MCF 10A (cell line): Measurements from ENCODE around the gene TBC1D24. TPM values are rescaled to one million over a fixed set of nuclear protein-coding genes. Genes with fewer than 3 reads are reported as not detected.

Source experiments
- BruUV-seq: library from RNA; stranded (reverse); fragments of 400-500 nt; replicated peaks from 2 replicates; lab custom pipeline; 2021; lab: Mats Ljungman, UMichigan
- CTCF ChIA-PET: fragments of 300-600 bp; sonication (Branson Sonifier 250); formaldehyde crosslinking; extraction: SDS; loops from one replicate; lab custom pipeline; 2021; ENCODE audit warnings: antibody characterized with exemption, inconsistent platforms; lab: Yijun Ruan, JAX
- POLR2A ChIA-PET: fragments of 300-600, 350-650 bp; sonication (Branson Sonifier 250); formaldehyde crosslinking; extraction: SDS; loops from one replicate; lab custom pipeline; 2020; ENCODE audit warnings: antibody characterized with exemption, inconsistent platforms; lab: Yijun Ruan, JAX
- DNase-seq: peaks from one replicate; pipeline ENCODE4 v3.0.0-alpha.2; 2018; ENCODE audit not compliant: unreplicated experiment
- H3K27ac Mint-ChIP-seq: one replicate; pipeline ENCODE4 v1.8.0; 2022; ENCODE audit warnings: mild to moderate bottlenecking, low read depth, mixed read lengths; ENCODE audit not compliant: unreplicated experiment
- H3K27me3 Mint-ChIP-seq: one replicate; pipeline ENCODE4 v1.8.0; 2022; ENCODE audit warnings: mixed read lengths; ENCODE audit not compliant: insufficient read depth, unreplicated experiment
- H3K36me3 Mint-ChIP-seq: one replicate; pipeline ENCODE4 v1.8.0; 2022; ENCODE audit warnings: mild to moderate bottlenecking, moderate library complexity, mixed read lengths; ENCODE audit not compliant: insufficient read depth, unreplicated experiment
- H3K4me1 Mint-ChIP-seq: one replicate; pipeline ENCODE4 v1.8.0; 2022; ENCODE audit warnings: mixed read lengths; ENCODE audit not compliant: insufficient read depth, unreplicated experiment
- H3K4me3 Mint-ChIP-seq: one replicate; pipeline ENCODE4 v1.8.0; 2022; ENCODE audit warnings: mild to moderate bottlenecking, moderate library complexity, mixed read lengths; ENCODE audit not compliant: unreplicated experiment
- H3K9me3 Mint-ChIP-seq: one replicate; pipeline ENCODE4 v1.8.0; 2022; ENCODE audit warnings: mixed read lengths; ENCODE audit not compliant: unreplicated experiment
- intact Hi-C: fragments of 100-400 bp; cut with micrococcal nuclease; formaldehyde crosslinking; loops from 2 replicates; pipeline ENCODE4 v1.14.1; 2022
- total RNA-seq: library from RNA; stranded (reverse); gene quantifications from 2 replicates; pipeline ENCODE4 v1.2.3, GENCODE V29; 2022
- TF ChIP-seq, protein P1 (sequence below): fragments of 200-600 bp; IDR thresholded peaks from one replicate; pipeline ENCODE4 v1.8.0; 2022; ENCODE audit warnings: antibody characterized with exemption, mild to moderate bottlenecking; ENCODE audit not compliant: unreplicated experiment

Gene TBC1D24
- total RNA-seq, 1 experiment from 2014 or later = 8.1 TPM

DNA sequence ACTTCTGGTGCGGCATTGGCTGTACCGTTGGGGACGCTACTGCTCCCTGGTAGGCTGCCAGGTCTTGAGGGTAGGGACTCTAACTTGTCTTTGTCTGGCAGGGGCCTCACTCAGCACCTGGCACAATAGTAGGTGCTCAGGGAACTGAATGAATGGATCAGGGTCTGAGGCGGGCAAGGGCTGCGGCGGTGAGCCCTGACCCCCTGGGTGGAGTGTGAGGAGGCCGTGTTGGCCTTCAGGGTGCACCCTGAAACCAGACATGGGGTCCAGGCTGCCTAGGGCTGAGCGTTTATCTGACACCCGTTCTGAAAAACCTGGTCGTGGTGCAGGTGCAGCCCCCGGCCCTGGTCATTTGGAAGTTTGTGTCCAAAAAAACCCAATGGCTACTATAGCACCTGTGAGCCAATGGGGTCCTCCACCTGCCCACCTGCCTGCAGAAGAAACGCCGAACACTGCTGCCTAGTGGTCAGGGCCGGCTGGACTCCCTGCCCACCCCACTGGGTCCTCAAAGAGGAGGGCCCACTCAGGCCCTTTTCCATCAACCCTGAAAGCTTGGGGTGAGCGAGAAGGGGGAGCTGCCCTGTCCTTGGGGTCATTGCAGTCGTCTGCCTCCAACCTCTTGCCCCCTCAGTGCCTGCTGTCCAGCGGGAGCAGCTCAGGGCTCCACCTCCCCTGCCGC lies 33.9 kb downstream of the TBC1D24 start:
- Mint-ChIP-seq H3K27ac (no peak overlapping the region), H3K4me1 (peaks cover 6% of the 10 kb centered on the region), H3K4me3 (no peak overlapping the region), H3K9me3 (no peaks in the 10 kb centered on the region), H3K36me3 (no peaks in the 10 kb centered on the region), H3K27me3 (no peaks in the 10 kb centered on the region)
- intact Hi-C loops = no loop called here
- ChIA-PET POLR2A (no interaction called here), CTCF (interaction anchor here (1.3 kb wide), 1 partner anchor 169 kb away, joined by 4 read pairs; the partner anchor contains the start of gene ABCA3)
- no TSS peak for BruUV-seq
- no peak for DNase-seq
- TF ChIP-seq, protein P1, sequence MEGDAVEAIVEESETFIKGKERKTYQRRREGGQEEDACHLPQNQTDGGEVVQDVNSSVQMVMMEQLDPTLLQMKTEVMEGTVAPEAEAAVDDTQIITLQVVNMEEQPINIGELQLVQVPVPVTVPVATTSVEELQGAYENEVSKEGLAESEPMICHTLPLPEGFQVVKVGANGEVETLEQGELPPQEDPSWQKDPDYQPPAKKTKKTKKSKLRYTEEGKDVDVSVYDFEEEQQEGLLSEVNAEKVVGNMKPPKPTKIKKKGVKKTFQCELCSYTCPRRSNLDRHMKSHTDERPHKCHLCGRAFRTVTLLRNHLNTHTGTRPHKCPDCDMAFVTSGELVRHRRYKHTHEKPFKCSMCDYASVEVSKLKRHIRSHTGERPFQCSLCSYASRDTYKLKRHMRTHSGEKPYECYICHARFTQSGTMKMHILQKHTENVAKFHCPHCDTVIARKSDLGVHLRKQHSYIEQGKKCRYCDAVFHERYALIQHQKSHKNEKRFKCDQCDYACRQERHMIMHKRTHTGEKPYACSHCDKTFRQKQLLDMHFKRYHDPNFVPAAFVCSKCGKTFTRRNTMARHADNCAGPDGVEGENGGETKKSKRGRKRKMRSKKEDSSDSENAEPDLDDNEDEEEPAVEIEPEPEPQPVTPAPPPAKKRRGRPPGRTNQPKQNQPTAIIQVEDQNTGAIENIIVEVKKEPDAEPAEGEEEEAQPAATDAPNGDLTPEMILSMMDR = no peak

GRCh38 chr16:2511128-2511800 lies 36.3 kb downstream of the TBC1D24 start:
- H3K9me3 Mint-ChIP-seq = no peaks in the 10 kb centered on the region
- no TSS peak for BruUV-seq
- ChIA-PET CTCF (interaction anchor here (0.5 kb wide), 1 partner anchor 347 kb away, joined by 3 read pairs; no protein-coding TSS in a partner anchor), POLR2A (interaction anchor here (0.9 kb wide), 1 partner anchor 297 kb away, joined by 3 read pairs; the partner anchor contains the start of gene PGP)
- TF ChIP-seq, protein P1 = no peak
- peaks cover 14% of the 10 kb centered on the region for H3K4me1 Mint-ChIP-seq
- H3K4me3 Mint-ChIP-seq = no peak overlapping the region
- no peak for DNase-seq
- H3K27ac Mint-ChIP-seq = no peak overlapping the region
- no peaks in the 10 kb centered on the region for H3K27me3 Mint-ChIP-seq
- H3K36me3 Mint-ChIP-seq = peaks cover 8% of the 10 kb centered on the region
- intact Hi-C loops = no loop called here

DNA sequence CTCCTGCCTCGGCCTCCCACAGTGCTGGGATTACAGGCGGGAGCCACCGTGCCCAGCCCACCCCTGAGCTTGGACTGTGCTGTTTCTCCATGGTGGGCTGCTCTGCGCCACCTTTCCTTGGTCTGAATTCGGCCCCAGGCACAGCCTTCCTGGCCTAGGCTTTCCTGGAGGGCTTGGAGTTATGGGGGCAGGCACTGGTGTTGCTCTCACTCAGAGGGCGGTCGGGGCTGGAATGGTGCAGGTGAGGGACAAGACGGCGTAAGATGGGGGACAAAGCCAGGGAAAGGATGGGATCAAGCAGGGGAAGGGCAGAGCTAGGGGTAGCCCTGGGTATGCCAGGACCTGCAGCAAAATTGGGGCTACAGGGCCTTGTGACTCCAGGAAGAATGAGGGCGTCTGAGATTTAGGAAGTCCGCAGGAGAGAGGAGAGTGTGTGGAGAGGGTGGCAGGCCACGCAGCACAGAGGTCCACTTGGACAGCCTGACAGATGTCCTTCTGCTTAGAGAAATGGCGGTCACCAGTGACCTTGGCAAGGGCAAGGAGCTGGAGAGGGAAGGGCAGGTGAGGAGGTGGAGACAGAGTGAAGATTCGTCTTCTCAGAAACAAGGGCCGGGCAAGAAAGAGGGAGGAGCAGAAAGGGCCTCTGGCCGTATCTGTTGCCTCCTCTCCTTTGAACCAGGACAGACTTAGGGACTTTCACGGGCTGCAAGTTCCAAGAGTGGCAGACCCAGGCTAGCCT lies 37.2 kb downstream of the TBC1D24 start:
- POLR2A ChIA-PET = interaction anchor here (0.9 kb wide), 1 partner anchor 297 kb away, joined by 3 read pairs; the partner anchor contains the start of gene PGP
- no peaks in the 10 kb centered on the region for H3K27me3 Mint-ChIP-seq
- H3K4me3 Mint-ChIP-seq = peak overlapping the region; percentile 87
- CTCF ChIA-PET = interaction anchor here (0.5 to 1.5 kb wide), 2 partner anchors 10 to 347 kb away, joined by 3 read pairs; no protein-coding TSS in a partner anchor
- H3K27ac Mint-ChIP-seq = peak overlapping the region; percentile 94
- DNase-seq = no peak
- TF ChIP-seq, protein P1 = no peak
- intact Hi-C loops = no loop called here
- H3K9me3 Mint-ChIP-seq = no peaks in the 10 kb centered on the region
- H3K36me3 Mint-ChIP-seq = peaks cover 17% of the 10 kb centered on the region
- BruUV-seq = no TSS peak
- H3K4me1 Mint-ChIP-seq = peaks cover 23% of the 10 kb centered on the region
